ENCODE data around the gene PHF21B.

PHF21B gene

DNA sequence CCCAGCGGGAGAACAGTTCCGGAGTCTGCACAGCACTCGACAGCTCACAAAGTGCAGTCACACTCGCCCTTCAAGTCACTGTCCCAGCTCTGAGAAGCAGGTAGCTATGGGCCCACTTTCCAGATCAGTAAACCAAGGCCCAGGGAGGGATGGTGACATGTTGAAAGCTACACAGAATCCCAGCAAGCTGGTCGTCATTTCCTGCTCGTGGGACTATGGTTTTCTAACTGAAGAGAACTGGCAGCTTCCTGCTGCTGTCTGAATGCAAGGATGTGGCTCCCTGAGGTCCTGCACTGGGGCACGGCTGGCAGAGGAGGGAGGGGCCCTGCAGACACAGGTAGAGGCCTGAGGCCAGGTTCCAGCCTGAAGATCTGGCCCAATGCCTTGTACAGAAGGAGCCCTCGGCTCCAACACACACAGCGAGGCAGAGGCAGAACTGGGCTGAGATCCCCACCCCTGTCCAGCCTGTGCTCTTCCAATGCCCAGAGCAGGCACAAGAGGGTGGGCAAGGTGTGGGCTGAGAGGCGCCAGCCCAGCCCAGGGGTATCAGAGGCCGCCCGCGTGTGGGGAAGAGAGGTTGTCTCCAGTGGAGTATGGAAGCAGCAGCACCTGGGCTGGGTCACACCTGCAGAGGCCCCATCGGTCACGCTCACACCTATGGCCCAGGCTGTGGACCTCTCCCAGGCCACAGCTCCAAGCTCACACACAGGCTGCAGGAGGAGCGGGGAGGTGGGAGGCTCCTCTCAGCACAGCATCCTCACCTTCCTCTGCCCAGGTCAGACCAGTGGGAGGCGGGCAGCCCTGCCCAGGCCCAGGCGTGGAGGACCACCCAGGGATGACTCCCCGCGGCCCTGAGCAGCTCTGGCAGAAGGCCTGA lies 119.2 kb downstream of the PHF21B start:
- Histone ChIP-seq H3K27me3 (no peaks in the 10 kb centered on the region), H3K4me3 (ENCODE audit: low read depth in 1 of 2, low read length in 1 of 2) (no peak overlapping the region), H3K36me3 (no peaks in the 10 kb centered on the region), H3K27ac (no peak overlapping the region), H3K9me3 (no peaks in the 10 kb centered on the region), H3K4me1 (ENCODE audit: control insufficient read depth in 1 of 2, insufficient read depth in 1 of 2, low read depth in 1 of 2, low read length in 1 of 2) (no peaks in the 10 kb centered on the region)
- TF ChIP-seq, protein P1, sequence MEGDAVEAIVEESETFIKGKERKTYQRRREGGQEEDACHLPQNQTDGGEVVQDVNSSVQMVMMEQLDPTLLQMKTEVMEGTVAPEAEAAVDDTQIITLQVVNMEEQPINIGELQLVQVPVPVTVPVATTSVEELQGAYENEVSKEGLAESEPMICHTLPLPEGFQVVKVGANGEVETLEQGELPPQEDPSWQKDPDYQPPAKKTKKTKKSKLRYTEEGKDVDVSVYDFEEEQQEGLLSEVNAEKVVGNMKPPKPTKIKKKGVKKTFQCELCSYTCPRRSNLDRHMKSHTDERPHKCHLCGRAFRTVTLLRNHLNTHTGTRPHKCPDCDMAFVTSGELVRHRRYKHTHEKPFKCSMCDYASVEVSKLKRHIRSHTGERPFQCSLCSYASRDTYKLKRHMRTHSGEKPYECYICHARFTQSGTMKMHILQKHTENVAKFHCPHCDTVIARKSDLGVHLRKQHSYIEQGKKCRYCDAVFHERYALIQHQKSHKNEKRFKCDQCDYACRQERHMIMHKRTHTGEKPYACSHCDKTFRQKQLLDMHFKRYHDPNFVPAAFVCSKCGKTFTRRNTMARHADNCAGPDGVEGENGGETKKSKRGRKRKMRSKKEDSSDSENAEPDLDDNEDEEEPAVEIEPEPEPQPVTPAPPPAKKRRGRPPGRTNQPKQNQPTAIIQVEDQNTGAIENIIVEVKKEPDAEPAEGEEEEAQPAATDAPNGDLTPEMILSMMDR (IDR thresholded peaks at IDR 0.05): no peak

DNA sequence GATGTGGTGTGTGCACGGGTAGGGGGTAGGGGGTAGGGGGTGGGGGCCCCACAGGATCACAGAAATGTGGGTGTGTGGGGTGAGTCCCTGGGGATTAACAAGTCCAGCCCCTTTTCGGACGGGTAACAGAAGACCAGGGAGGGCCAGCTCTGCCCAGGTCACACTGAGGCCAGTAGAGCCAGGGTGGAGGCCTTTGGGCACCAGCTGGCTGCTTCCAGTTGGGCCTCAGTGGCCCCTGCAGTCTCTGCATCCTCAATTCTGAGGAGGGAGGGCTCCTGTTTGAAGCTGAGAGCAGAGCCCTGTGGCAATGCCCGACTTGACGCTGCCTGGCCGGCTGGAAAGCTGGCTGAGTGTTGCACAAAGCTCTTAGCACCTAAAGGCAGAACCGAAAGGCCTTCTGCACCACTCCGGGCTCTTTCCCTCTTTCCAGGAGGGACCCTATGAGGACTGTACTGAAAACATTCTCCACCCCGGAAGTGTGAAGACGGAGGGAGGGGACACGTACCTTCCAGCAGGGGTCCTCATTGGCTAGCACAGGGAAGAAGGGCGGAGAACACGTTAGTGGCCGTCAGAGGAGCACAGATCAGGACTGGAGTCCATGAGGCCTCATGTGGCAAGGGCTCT lies 120.4 kb downstream of the PHF21B start:
- H3K27ac ChIP-seq: no peak overlapping the region
- H3K36me3 ChIP-seq: no peaks in the 10 kb centered on the region
- H3K27me3 ChIP-seq: no peaks in the 10 kb centered on the region
- no peak overlapping the region for H3K4me3 ChIP-seq (ENCODE audit: low read depth in 1 of 2, low read length in 1 of 2)
- no peaks in the 10 kb centered on the region for H3K9me3 ChIP-seq
- no peaks in the 10 kb centered on the region for H3K4me1 ChIP-seq (ENCODE audit: control insufficient read depth in 1 of 2, insufficient read depth in 1 of 2, low read depth in 1 of 2, low read length in 1 of 2)
- TF ChIP-seq, protein P1 (IDR thresholded peaks at IDR 0.05): no peak

DNA sequence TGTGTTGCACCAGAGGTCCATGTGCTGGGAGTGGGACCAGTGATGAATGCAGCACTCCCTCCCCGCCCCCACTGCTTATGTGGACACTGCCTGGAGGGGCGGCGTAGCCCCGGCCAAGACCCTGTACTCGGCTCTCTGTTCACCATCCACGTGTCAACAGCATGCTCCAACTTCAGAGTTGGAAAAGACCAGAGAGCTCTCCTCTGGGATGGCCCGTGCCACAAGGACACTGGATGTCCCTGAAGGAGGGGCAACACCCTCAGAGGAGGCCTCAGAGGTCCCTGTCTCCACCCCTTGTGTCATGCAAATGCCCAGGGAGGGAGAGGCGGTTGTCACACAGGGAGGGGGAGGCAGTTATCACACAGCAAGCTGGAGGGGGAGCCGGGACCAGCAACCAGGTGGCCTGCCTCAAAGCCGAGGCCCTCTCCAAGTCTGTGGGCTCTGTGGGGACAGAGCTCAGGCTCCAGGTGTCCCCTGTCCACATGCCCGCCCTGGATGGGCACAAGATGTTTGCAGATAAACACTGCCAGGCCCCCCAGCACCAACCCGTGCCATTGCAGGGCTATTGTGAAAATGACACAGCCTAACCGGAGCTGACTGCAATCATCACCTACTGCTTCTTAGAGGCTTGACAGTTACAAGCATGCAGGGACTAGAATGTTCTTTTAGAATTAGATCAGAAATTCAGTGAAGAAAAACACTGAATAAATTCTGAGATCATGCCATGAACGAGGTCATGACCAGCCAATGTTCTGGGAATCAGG lies 121.1 kb downstream of the PHF21B start:
- no peaks in the 10 kb centered on the region for H3K36me3 ChIP-seq
- no peaks in the 10 kb centered on the region for H3K27me3 ChIP-seq
- TF ChIP-seq, protein P1 (IDR thresholded peaks at IDR 0.05): no peak

DNA sequence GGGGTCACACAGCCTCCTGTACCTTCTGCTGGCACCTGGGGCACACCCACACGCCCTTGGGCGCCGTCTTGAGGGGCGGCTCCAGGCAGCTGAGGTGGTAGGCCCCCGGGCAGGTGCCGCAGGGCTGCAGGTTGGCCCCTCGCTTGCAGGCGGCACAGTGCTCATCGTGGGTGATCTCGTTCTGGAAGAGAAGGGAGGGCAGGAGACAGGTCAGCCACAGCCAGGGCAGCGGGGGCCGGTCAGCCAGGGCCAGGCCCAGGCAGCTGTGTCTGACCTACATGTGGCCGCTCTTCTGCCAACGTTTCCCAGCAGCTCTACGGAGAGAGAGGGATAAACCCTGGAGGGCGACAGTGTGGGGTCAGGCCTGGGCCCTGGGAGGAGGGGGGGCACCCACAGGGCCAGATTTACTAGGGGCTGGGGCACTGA lies 121.9 kb downstream of the PHF21B start:
- Histone ChIP-seq H3K9me3 (no peaks in the 10 kb centered on the region), H3K4me1 (ENCODE audit: control insufficient read depth in 1 of 2, insufficient read depth in 1 of 2, low read depth in 1 of 2, low read length in 1 of 2) (no peaks in the 10 kb centered on the region), H3K27ac (no peak overlapping the region), H3K27me3 (no peaks in the 10 kb centered on the region), H3K4me3 (ENCODE audit: low read depth in 1 of 2, low read length in 1 of 2) (no peak overlapping the region), H3K36me3 (no peaks in the 10 kb centered on the region)
- TF ChIP-seq, protein P1 (IDR thresholded peaks at IDR 0.05): no peak

More for the DNA sequence above, 121.1 kb downstream of the PHF21B start:
- Histone ChIP-seq H3K9me3 (no peaks in the 10 kb centered on the region), H3K4me1 (ENCODE audit: control insufficient read depth in 1 of 2, insufficient read depth in 1 of 2, low read depth in 1 of 2, low read length in 1 of 2) (no peaks in the 10 kb centered on the region), H3K4me3 (ENCODE audit: low read depth in 1 of 2, low read length in 1 of 2) (no peak overlapping the region), H3K27ac (no peak overlapping the region)

DNA sequence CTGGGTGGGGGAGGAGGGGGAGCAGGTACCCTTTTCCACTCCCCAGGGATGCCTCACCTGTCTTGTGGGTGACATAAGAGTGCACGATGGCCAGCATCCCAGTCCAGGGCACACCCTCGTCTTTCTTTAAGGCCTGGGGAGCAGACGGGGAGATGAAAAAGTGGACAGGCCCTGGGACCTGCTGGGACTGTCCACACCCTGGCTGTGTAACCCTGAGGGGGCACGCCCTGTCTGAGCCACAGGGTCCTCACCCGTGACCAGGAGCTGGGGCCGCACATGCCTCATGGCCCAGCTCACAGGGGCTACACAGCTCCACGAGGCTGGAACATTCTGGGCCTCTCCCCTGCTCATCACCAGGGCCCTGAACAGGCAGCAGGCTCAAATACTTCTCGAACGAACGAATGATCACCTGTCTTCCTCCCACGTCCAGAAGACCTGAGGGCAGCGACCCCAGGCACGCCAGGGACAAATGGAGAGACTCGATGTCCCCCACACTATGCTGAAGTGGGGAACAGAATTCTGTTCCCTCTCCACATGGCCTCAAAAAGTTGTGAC lies 123.9 kb downstream of the PHF21B start:
- H3K27me3 ChIP-seq: no peaks in the 10 kb centered on the region
- H3K9me3 ChIP-seq: no peaks in the 10 kb centered on the region
- no peak overlapping the region for H3K27ac ChIP-seq
- H3K4me1 ChIP-seq (ENCODE audit: control insufficient read depth in 1 of 2, insufficient read depth in 1 of 2, low read depth in 1 of 2, low read length in 1 of 2): no peaks in the 10 kb centered on the region
- no peaks in the 10 kb centered on the region for H3K36me3 ChIP-seq
- no peak overlapping the region for H3K4me3 ChIP-seq (ENCODE audit: low read depth in 1 of 2, low read length in 1 of 2)
- TF ChIP-seq, protein P1 (IDR thresholded peaks at IDR 0.05): no peak
